HepG2 (cell line): ENCODE results near the gene STARD13. TPM values are rescaled to one million over a fixed set of nuclear protein-coding genes. Genes with fewer than 3 reads are reported as not detected.

ENCODE experiments used
- AKAP8 ChIP-seq: sonication (generic); formaldehyde crosslinking; IDR thresholded peaks from 2 replicates; pipeline ENCODE4 v1.5.1; 2020; ENCODE audit warnings: mild to moderate bottlenecking, missing genetic modification reagents
- KDM4B ChIP-seq: sonication (generic); formaldehyde crosslinking; IDR thresholded peaks from 2 replicates; pipeline ENCODE4 v1.4.0; 2020; ENCODE audit warnings: missing genetic modification reagents
- MTF2 ChIP-seq: sonication (generic); formaldehyde crosslinking; IDR thresholded peaks from 2 replicates; pipeline ENCODE4 v1.5.0; 2020; ENCODE audit warnings: missing genetic modification reagents, borderline replicate concordance
- RFX1 ChIP-seq: fragments of 450-650 bp; IDR thresholded peaks from 2 replicates; pipeline ENCODE4 v1.6.1; 2017
- SOX5 ChIP-seq: IDR thresholded peaks from 2 replicates; pipeline ENCODE4 v1.6.1; 2016; ENCODE audit warnings: borderline replicate concordance
- XRCC5 ChIP-seq: fragments of 200-400 bp; formaldehyde crosslinking; optimal IDR thresholded peaks from 2 replicates; pipeline ENCODE3; 2017; ENCODE audit warnings: mild to moderate bottlenecking, low read length
- ZBTB1 ChIP-seq: sonication (generic); formaldehyde crosslinking; IDR thresholded peaks from 2 replicates; pipeline ENCODE4 v1.4.0; 2020; ENCODE audit warnings: missing genetic modification reagents, borderline replicate concordance
- polyA plus RNA-seq, 8 experiments: library from polyadenylated mRNA; depleted of rRNA in 3 of 8; stranded (reverse) in 7 of 8; unstranded in 1 of 8; fragments of >200 nt; fragmentation: Illumina TruSeq in 4 of 8; extraction: Trizol in 4 of 8; gene quantifications; 2 replicates each; pipeline versions ENCODE4 v1.2.1 to v1.2.3, GENCODE V29; 2011 to 2016; ENCODE audit warnings: low read depth in 4 of 8, missing spikeins in 1 of 8, mixed read lengths in 1 of 8; ENCODE audit not compliant: insufficient read depth in 1 of 8
- total RNA-seq, 5 experiments: library from RNA; depleted of rRNA; stranded (reverse); fragments of >200 nt; fragmentation: Illumina TruSeq; extraction: Trizol; gene quantifications; 2 replicates each; pipeline ENCODE4 v1.2.3, GENCODE V29; 2016; ENCODE audit warnings: low read depth in 1 of 5
- TF ChIP-seq, protein P1 (sequence below): sonication (generic); formaldehyde crosslinking; IDR thresholded peaks from 2 replicates; pipeline ENCODE4 v1.5.1; 2020; ENCODE audit warnings: mild to moderate bottlenecking, missing genetic modification reagents
- TF ChIP-seq, protein P2 (sequence below): sonication (generic); formaldehyde crosslinking; IDR thresholded peaks from 2 replicates; pipeline ENCODE4 v1.4.0; 2020; ENCODE audit warnings: missing genetic modification reagents, mild to moderate bottlenecking, borderline replicate concordance
- TF ChIP-seq, protein P3 (sequence below): sonication (generic); formaldehyde crosslinking; IDR thresholded peaks from 2 replicates; pipeline ENCODE4 v1.4.0; 2020; ENCODE audit warnings: missing genetic modification reagents
- TF ChIP-seq, protein P4 (sequence below): IDR thresholded peaks from 2 replicates; pipeline ENCODE4 v1.6.1; 2018; ENCODE audit warnings: missing genetic modification reagents, mild to moderate bottlenecking, missing compliant biosample characterization
- TF ChIP-seq, protein P5 (sequence below): sonication (generic); formaldehyde crosslinking; IDR thresholded peaks from 2 replicates; pipeline ENCODE4 v1.5.0; 2020; ENCODE audit warnings: mild to moderate bottlenecking, missing genetic modification reagents, moderate library complexity
- TF ChIP-seq, protein P6 (sequence below): sonication (generic); formaldehyde crosslinking; IDR thresholded peaks from 2 replicates; pipeline ENCODE4 v1.4.0; 2020; ENCODE audit warnings: missing genetic modification reagents, borderline replicate concordance

Gene STARD13
- total and polyA plus RNA-seq, 2 of the 13 experiments (the other 11 are each of a cell fraction or from before 2014, with no cell fraction given) = 12.8 to 14.3 TPM

DNA sequence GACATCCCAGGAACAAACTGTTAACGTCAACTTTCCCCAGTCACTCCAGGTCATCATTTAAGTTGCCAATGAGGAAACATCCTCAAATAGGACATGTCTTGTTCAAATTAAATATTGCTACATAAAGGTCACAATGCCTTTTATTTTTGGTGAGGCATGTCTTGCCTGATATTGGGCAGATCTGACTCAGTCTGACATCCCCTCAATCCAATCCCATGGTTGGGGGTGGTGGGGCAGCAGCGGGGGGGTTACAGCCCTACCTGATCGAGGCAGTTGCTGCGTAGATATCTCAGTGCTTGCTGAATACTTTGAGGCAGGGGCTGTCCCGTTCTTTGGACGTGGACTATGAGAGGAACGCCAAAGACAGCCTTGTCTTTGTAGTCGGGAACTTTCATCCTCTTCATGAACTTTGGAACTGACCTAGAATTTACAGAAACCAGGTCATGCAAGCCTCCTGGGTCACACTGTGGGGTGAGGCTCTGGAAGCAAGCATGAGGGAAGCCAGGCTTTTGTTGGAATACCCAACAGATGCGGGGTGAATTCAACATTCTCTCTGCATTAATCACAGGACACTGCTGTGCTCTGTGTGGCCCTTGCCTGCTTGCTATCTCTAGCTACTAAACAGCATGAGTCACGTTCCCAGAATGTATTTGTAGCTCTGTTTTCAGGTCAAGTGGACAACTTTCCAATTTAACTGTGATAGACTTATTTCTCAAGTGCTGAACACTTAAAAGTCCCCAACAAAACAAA lies 159.6 kb downstream of the STARD13 start (continued):
- TF ChIP-seq, protein P1, sequence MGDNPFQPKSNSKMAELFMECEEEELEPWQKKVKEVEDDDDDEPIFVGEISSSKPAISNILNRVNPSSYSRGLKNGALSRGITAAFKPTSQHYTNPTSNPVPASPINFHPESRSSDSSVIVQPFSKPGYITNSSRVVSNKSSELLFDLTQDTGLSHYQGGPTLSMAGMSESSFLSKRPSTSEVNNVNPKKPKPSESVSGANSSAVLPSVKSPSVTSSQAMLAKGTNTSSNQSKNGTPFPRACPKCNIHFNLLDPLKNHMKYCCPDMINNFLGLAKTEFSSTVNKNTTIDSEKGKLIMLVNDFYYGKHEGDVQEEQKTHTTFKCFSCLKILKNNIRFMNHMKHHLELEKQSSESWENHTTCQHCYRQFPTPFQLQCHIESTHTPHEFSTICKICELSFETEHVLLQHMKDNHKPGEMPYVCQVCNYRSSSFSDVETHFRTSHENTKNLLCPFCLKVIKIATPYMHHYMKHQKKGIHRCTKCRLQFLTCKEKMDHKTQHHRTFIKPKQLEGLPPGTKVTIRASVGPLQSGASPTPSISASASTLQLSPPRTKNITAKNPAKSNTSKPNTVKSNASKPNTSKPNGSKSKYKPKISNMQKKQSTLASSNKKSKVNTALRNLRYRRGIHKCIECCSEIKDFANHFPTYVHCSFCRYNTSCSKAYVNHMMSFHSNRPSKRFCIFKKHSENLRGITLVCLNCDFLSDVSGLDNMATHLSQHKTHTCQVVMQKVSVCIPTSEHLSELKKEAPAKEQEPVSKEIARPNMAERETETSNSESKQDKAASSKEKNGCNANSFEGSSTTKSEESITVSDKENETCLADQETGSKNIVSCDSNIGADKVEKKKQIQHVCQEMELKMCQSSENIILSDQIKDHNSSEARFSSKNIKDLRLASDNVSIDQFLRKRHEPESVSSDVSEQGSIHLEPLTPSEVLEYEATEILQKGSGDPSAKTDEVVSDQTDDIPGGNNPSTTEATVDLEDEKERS (CRISPR knock-in tag) = no peak
- TF ChIP-seq, protein P2, sequence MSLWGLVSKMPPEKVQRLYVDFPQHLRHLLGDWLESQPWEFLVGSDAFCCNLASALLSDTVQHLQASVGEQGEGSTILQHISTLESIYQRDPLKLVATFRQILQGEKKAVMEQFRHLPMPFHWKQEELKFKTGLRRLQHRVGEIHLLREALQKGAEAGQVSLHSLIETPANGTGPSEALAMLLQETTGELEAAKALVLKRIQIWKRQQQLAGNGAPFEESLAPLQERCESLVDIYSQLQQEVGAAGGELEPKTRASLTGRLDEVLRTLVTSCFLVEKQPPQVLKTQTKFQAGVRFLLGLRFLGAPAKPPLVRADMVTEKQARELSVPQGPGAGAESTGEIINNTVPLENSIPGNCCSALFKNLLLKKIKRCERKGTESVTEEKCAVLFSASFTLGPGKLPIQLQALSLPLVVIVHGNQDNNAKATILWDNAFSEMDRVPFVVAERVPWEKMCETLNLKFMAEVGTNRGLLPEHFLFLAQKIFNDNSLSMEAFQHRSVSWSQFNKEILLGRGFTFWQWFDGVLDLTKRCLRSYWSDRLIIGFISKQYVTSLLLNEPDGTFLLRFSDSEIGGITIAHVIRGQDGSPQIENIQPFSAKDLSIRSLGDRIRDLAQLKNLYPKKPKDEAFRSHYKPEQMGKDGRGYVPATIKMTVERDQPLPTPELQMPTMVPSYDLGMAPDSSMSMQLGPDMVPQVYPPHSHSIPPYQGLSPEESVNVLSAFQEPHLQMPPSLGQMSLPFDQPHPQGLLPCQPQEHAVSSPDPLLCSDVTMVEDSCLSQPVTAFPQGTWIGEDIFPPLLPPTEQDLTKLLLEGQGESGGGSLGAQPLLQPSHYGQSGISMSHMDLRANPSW (CRISPR knock-in tag) = no peak; the same call in 1 of the 2 replicates
- TF ChIP-seq SOX5 (CRISPR knock-in tag) = peak; percentile 89
- no peak for TF ChIP-seq ZBTB1 (CRISPR knock-in tag)
- peak; percentile 49; the same call in 1 of the 2 replicates for TF ChIP-seq MTF2 (CRISPR knock-in tag)
- TF ChIP-seq, protein P3, sequence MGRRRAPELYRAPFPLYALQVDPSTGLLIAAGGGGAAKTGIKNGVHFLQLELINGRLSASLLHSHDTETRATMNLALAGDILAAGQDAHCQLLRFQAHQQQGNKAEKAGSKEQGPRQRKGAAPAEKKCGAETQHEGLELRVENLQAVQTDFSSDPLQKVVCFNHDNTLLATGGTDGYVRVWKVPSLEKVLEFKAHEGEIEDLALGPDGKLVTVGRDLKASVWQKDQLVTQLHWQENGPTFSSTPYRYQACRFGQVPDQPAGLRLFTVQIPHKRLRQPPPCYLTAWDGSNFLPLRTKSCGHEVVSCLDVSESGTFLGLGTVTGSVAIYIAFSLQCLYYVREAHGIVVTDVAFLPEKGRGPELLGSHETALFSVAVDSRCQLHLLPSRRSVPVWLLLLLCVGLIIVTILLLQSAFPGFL (CRISPR knock-in tag) = no peak
- peak; percentile 67 for TF ChIP-seq XRCC5
- TF ChIP-seq, protein P4, sequence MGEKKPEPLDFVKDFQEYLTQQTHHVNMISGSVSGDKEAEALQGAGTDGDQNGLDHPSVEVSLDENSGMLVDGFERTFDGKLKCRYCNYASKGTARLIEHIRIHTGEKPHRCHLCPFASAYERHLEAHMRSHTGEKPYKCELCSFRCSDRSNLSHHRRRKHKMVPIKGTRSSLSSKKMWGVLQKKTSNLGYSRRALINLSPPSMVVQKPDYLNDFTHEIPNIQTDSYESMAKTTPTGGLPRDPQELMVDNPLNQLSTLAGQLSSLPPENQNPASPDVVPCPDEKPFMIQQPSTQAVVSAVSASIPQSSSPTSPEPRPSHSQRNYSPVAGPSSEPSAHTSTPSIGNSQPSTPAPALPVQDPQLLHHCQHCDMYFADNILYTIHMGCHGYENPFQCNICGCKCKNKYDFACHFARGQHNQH (CRISPR knock-in tag) = peak; percentile 93
- TF ChIP-seq, protein P5, sequence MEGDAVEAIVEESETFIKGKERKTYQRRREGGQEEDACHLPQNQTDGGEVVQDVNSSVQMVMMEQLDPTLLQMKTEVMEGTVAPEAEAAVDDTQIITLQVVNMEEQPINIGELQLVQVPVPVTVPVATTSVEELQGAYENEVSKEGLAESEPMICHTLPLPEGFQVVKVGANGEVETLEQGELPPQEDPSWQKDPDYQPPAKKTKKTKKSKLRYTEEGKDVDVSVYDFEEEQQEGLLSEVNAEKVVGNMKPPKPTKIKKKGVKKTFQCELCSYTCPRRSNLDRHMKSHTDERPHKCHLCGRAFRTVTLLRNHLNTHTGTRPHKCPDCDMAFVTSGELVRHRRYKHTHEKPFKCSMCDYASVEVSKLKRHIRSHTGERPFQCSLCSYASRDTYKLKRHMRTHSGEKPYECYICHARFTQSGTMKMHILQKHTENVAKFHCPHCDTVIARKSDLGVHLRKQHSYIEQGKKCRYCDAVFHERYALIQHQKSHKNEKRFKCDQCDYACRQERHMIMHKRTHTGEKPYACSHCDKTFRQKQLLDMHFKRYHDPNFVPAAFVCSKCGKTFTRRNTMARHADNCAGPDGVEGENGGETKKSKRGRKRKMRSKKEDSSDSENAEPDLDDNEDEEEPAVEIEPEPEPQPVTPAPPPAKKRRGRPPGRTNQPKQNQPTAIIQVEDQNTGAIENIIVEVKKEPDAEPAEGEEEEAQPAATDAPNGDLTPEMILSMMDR (CRISPR knock-in tag) = 0 out of 2 replicates have a peak, but pooled peaks have one; percentile 4
- TF ChIP-seq AKAP8 (CRISPR knock-in tag) = no peak
- peak; percentile 78; the same call in 1 of the 2 replicates for TF ChIP-seq KDM4B (CRISPR knock-in tag)
- TF ChIP-seq, protein P6, sequence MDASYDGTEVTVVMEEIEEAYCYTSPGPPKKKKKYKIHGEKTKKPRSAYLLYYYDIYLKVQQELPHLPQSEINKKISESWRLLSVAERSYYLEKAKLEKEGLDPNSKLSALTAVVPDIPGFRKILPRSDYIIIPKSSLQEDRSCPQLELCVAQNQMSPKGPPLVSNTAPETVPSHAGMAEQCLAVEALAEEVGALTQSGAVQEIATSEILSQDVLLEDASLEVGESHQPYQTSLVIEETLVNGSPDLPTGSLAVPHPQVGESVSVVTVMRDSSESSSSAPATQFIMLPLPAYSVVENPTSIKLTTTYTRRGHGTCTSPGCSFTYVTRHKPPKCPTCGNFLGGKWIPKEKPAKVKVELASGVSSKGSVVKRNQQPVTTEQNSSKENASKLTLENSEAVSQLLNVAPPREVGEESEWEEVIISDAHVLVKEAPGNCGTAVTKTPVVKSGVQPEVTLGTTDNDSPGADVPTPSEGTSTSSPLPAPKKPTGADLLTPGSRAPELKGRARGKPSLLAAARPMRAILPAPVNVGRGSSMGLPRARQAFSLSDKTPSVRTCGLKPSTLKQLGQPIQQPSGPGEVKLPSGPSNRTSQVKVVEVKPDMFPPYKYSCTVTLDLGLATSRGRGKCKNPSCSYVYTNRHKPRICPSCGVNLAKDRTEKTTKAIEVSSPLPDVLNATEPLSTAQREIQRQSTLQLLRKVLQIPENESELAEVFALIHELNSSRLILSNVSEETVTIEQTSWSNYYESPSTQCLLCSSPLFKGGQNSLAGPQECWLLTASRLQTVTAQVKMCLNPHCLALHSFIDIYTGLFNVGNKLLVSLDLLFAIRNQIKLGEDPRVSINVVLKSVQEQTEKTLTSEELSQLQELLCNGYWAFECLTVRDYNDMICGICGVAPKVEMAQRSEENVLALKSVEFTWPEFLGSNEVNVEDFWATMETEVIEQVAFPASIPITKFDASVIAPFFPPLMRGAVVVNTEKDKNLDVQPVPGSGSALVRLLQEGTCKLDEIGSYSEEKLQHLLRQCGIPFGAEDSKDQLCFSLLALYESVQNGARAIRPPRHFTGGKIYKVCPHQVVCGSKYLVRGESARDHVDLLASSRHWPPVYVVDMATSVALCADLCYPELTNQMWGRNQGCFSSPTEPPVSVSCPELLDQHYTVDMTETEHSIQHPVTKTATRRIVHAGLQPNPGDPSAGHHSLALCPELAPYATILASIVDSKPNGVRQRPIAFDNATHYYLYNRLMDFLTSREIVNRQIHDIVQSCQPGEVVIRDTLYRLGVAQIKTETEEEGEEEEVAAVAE (CRISPR knock-in tag) = no peak
- no peak for TF ChIP-seq RFX1
